Renal cortex interstitium (tissue), 11 donors: Measurements from ENCODE around the gene BSG. TPM values are rescaled to one million over a fixed set of nuclear protein-coding genes. Genes with fewer than 3 reads are reported as not detected.
A peak's percentile ranks its signal among the peaks of the same experiment; 100 is the strongest.

Source experiments
- DNase-seq, 11 donors: peaks; one replicate each; pipeline ENCODE4 v3.0.0-alpha.2; 2013; ENCODE audit warnings: low read depth in 9 of 11, low spot score in 4 of 11; ENCODE audit errors: extremely low read depth in 1 of 11
- polyA plus RNA-seq, 3 donors: library from polyadenylated mRNA; unstranded; fragments of 120-200 nt; gene quantifications; one replicate each; pipeline ENCODE4 v1.2.1, GENCODE V29; 2013; ENCODE audit not compliant: insufficient read length in 3 of 3

BSG gene
- polyA plus RNA-seq, 3 donors = 359 to 541 (median 496) TPM

DNA sequence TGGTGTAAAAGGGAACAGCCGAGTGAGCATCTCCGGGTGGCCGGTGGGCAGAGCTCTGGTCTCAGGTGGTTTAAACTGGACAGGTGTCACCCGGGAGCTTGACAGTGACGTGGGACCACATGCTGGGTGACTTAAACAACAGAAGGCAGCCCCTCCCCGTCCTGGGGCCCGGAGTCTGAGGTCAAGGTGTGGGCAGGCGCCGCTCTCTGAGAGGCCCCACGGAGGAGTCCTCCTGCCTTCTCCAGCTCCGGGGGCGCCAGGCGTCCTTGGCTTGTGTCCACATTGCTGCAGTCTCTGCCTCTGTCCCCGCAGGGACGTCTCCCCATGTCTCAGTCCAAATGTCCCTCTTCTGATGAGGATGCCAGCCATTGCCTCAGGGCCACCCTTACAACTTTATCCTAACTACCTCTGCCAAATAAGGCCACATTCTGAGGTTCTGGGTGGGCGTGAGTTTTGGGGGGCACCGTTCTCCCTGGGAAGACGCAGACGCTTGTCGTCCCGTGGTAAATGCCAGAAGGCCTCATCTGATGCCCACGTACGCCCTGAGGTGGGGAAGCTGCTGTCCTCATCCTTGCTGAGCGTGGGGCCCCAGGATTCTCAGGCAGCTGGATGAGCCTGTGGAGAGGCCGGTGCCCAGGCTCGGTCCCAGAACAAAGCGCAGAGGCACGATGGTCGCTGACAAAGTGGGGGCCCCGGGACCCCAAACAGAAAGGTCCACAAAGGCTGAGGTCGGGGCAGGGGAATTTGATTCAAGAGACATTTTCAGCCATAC is 15.6 kb upstream of the BSG start:
- no peak for DNase-seq

- DNase-seq = no peak
Observed at GRCh38 chr19:558770-559439, 13.5 kb upstream of the BSG start.

GRCh38 chr19:560121-560520 is 12.3 kb upstream of the BSG start:
- no peak for DNase-seq

- no peak for DNase-seq
Observed at GRCh38 chr19:566403-566802, 6.0 kb upstream of the BSG start.

GRCh38 chr19:566844-567243 is 5.6 kb upstream of the BSG start:
- no peak for DNase-seq

DNA sequence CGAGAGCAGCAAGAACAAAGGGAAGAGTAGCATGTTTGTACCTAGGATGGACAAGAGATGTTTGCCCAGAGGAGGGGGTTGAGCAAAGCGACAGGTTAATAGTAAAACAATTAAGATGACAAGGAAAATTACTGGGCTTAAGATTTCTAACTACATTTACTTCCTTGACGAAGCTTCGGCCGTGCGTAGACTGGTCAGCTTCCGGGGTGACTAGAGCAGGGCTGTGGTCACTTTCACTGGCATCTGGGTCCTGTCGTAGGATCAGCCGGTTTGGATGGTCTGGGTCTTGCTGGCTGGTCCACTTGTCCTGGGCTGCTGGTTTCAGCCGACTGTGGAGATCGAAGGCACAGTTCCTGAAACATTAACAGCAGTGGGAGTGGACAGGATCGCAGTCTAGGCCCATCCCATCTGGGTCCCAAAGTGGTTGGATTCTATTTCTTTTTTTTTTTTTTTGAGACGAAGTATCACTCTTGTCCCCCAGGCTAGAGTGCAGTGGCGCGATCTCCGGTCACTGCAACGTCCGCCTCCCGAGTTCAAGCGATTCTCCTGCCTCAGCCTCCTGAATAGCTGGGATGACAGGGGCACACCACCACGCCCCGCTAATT is 5.0 kb upstream of the BSG start:
- DNase-seq = no peak

DNA sequence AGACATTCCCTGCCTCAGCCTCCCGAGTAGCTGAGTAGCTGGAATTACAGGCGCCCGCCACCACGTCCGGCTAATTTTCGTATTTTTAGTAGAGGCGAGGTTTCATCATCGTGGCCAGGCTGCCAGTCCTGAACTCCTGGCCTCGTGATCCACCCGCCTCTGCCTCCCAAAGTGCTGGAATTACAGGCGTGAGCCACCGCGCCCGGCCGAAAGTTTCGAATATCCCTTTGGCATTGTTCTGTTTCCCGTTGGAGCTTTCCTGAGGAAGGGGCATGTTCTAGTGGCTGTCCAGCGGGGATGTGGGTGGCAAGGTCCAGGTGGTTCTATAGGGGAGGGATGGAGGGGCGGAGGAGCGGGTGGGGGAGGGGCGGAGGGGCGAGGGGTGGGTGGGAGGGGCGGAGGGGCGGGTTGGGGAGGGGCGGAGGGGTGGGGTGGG is 2.1 kb upstream of the BSG start:
- no peak for DNase-seq

GRCh38 chr19:570937-571565 is 1.3 kb upstream of the BSG start:
- DNase-seq = peak in 1 of 11 donors; percentile 37

- DNase-seq = peak in 1 of 11 donors; percentile 47
Observed at GRCh38 chr19:571566-571974, 826 bp upstream of the BSG start.

GRCh38 chr19:572743-573518 is 535 bp downstream of the BSG start:
- peak in 1 of 11 donors; percentile 38 for DNase-seq

GRCh38 chr19:573519-573825 is 1.1 kb downstream of the BSG start:
- DNase-seq = no peak

DNA sequence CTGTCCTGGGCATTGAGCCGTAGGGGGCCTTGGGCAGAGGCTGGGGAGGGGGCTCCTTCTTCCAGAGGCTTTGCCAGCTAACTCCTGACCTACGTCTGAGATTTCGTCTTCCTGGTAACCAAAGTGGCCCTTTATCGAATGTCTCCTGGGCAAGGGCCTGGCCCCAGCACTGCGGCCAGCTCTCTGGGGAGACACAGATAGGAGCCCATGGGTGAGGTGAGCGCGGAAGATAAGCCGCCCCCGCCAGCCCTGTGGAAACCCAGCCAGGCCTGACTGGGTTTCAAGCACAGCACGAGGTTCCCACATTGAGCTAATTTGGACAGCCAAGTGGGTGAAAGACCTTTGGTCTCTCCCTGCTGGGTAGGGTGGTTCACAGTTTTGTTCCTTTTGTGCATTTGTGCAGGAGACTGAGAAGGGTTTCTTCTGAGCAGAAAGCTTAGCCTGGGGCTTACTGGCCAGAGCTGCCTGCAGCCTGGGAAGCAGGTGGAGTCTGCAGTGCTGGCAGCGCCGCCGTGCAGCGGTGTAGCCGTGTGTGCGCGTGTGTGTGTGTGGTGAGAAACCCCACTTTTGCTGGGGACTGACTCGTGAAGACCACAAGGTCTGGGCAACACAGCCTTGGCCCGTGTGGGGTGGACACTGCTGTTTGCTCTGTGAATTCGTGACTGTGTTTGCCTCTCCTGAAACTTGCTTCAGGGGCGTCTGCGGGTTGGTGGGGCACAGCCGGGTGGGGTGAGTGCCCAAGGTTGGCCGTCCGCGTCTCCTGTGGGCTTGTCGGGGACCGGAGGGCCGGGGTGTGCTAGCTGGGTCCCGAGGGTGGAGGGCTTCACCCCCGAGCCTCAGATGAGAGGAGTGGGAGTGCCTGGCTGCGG is 2.5 kb downstream of the BSG start:
- DNase-seq = no peak

GRCh38 chr19:575527-576506 is 3.4 kb downstream of the BSG start:
- DNase-seq = no peak

DNA sequence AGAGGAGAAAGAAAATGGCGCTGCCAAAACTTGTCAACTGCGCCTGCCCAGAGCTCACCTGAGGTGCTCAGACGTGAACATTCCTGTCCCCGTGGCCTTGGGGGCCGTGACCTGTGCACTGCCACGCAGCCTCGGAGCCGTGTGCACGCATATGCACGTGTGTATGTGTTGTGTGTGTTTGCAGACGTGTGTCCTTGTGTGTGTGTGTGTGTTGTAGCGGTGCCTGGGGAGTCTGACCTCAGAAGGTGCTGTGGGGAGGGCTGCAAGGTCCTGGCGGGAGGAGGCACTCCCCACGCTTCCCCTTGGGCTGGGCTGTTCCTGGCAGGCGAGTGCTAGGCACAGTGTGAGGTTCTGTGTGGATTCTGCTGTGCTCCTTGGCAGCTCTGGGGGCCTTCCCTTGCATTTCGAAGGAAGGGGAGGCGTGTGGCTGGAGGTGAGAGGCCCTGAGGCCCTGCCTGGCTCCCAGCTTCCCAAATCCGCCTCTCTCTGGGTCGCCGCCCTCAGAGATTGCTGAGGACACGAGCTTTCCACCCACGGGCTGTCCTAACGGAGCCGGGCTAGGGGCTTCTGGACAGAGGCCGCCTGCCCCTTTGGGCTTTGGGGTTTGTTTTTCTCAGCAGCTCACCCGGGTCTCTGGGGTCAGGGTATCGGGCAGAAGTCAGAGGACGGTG is 4.5 kb downstream of the BSG start:
- no peak for DNase-seq

DNA sequence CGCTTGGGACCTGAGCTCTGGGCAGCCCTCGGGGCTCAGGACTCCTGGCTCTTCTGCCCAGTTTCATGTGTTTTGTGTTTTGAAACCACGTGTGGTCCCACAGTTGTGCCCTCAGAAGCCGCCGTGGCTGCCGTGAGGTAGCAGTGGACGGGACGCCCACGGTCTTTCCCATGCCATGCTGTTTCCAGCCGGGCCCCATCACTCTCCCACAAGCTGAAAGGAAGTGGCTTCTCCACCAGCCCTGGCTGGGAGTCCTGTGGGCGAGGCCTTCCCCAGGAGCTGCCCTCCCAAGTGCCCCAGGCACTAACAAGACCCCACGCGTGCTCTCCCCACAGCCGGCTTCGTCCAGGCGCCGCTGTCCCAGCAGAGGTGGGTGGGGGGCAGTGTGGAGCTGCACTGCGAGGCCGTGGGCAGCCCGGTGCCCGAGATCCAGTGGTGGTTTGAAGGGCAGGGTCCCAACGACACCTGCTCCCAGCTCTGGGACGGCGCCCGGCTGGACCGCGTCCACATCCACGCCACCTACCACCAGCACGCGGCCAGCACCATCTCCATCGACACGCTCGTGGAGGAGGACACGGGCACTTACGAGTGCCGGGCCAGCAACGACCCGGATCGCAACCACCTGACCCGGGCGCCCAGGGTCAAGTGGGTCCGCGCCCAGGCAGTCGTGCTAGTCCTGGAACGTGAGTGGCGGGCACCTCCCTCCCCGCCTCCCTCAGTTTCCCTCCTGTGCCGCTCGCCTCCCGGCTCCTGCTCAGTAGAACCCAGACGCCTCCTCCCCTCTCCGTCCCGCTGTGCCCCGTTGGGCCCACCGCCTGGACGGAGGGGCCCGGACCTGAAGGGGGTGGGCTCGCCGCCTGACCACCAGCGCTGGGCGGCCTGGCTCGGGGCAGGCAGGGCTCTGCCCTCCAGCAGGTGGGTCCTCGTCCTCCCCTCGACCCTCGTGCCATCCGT is 5.3 kb downstream of the BSG start:
- no peak for DNase-seq
